ENCODE results near the gene EXD3. TPM values are rescaled to one million over a fixed set of nuclear protein-coding genes. Genes with fewer than 3 reads are reported as not detected.
"Not testable (repeated sequence)": the region's sequence is repeated elsewhere in the genome, so short reads cannot be mapped to it uniquely, and the experiment has no call there.

The EXD3 gene
- polyA plus RNA-seq, 1 experiment, result 4.0 TPM

- Histone ChIP-seq H3K27ac (ENCODE audit: low read depth, low read length) (no peak overlapping the region), H3K27me3 (ENCODE audit: control insufficient read depth, insufficient read depth, low read length) (no peaks in the 10 kb centered on the region), H3K4me3 (ENCODE audit: low read depth, low read length) (no peak overlapping the region), H3K9me3 (ENCODE audit: control insufficient read depth, insufficient read depth, low read length) (no peaks in the 10 kb centered on the region; the same call in 1 of the 2 replicates)
- POLR2A ChIA-PET, result no interaction called here
- CTCF ChIA-PET, result no interaction called here
- no peak for TF ChIP-seq CTCF (IDR thresholded peaks at IDR 0.05; ENCODE audit: low read depth, low read length)
- no peak for DNase-seq (ENCODE audit: low read depth, low spot score)
Measured at GRCh38 chr9:137452006-137452760, 29.2 kb upstream of the EXD3 start.

GRCh38 chr9:137451264-137452005, 28.5 kb upstream of the EXD3 start:
- H3K27ac ChIP-seq (ENCODE audit: low read depth, low read length); H3K9me3 ChIP-seq (ENCODE audit: control insufficient read depth, insufficient read depth, low read length); DNase-seq (ENCODE audit: low read depth, low spot score); POLR2A ChIA-PET; H3K4me3 ChIP-seq (ENCODE audit: low read depth, low read length); H3K27me3 ChIP-seq (ENCODE audit: control insufficient read depth, insufficient read depth, low read length); CTCF ChIA-PET: not testable (repeated sequence)

- POLR2A ChIA-PET; DNase-seq (ENCODE audit: low read depth, low spot score); H3K4me3 ChIP-seq (ENCODE audit: low read depth, low read length); H3K9me3 ChIP-seq (ENCODE audit: control insufficient read depth, insufficient read depth, low read length); H3K27ac ChIP-seq (ENCODE audit: low read depth, low read length); H3K27me3 ChIP-seq (ENCODE audit: control insufficient read depth, insufficient read depth, low read length); CTCF ChIA-PET: not testable (repeated sequence)
Measured at GRCh38 chr9:137450539-137451222, 27.7 kb upstream of the EXD3 start.

GRCh38 chr9:137449931-137450538, 27.1 kb upstream of the EXD3 start:
- H3K27me3 ChIP-seq (ENCODE audit: control insufficient read depth, insufficient read depth, low read length), result no peaks in the 10 kb centered on the region
- no peak overlapping the region for H3K4me3 ChIP-seq (ENCODE audit: low read depth, low read length)
- H3K9me3 ChIP-seq (ENCODE audit: control insufficient read depth, insufficient read depth, low read length), result no peaks in the 10 kb centered on the region; the same call in 1 of the 2 replicates
- ChIA-PET CTCF (no interaction called here), POLR2A (no interaction called here)
- no peak for DNase-seq (ENCODE audit: low read depth, low spot score)
- no peak overlapping the region for H3K27ac ChIP-seq (ENCODE audit: low read depth, low read length)
- no peak for TF ChIP-seq CTCF (IDR thresholded peaks at IDR 0.05; ENCODE audit: low read depth, low read length)

- Histone ChIP-seq H3K27ac (ENCODE audit: low read depth, low read length) (no peak overlapping the region), H3K4me3 (ENCODE audit: low read depth, low read length) (no peak overlapping the region), H3K27me3 (ENCODE audit: control insufficient read depth, insufficient read depth, low read length) (no peaks in the 10 kb centered on the region), H3K9me3 (ENCODE audit: control insufficient read depth, insufficient read depth, low read length) (no peaks in the 10 kb centered on the region; the same call in 1 of the 2 replicates)
- ChIA-PET CTCF (no interaction called here), POLR2A (no interaction called here)
- no peak for DNase-seq (ENCODE audit: low read depth, low spot score)
- no peak for TF ChIP-seq CTCF (IDR thresholded peaks at IDR 0.05; ENCODE audit: low read depth, low read length)
Measured at GRCh38 chr9:137449081-137449844, 26.3 kb upstream of the EXD3 start.
